Measurements from ENCODE around the gene AGAP2. TPM values are rescaled to one million over a fixed set of nuclear protein-coding genes. Genes with fewer than 3 reads are reported as not detected.

AGAP2 gene
- total and polyA plus RNA-seq, 2 of the 8 experiments (the other 6 are each of a cell fraction or from before 2014, with no cell fraction given): 1.5 TPM

GRCh38 chr12:57781244-57781643 is 42.7 kb upstream of the AGAP2 start:
- 91% methylated on average over 3 of the region's 3 CpGs; no CpG with 5 or more reads in 1 of the 2 experiments for WGBS, 2 experiments (ENCODE audit: extremely low coverage in 1 of 2, insufficient coverage in 1 of 2, insufficient read length in 1 of 2, insufficient replicate concordance in 2 of 2, low coverage in 1 of 2, low lambda C conversion rate in 2 of 2, missing lambda C conversion rate in 1 of 2)
- Histone ChIP-seq H3K36me3 (ENCODE audit: control insufficient read depth in 2 of 4, insufficient read depth in 4 of 4, low read length in 3 of 4) (peaks cover 0 to 14% (median 6%) of the 10 kb centered on the region in 4 experiments; a peak in 5 of 8 replicates), H4K8ac (ENCODE audit: extremely low read depth, insufficient read depth, low read length) (no peak overlapping the region), H3K79me1 (ENCODE audit: low read depth, low read length) (no peaks in the 10 kb centered on the region), H3K79me2 (ENCODE audit: control insufficient read depth in 1 of 2, insufficient read depth in 2 of 2, low read length in 2 of 2) (peaks cover 0 to 16% of the 10 kb centered on the region in 2 experiments; a peak in 2 of 4 replicates), H2BK5ac (ENCODE audit: low read depth, low read length) (no peak overlapping the region), H3K56ac (replicated peaks; ENCODE audit: insufficient read length, low read depth, low read length) (no peak overlapping the region), H3K9me3 (ENCODE audit: insufficient read depth in 2 of 2, low read depth in 1 of 2, low read length in 1 of 2) (no peaks in the 10 kb centered on the region), H3K4me2 (ENCODE audit: insufficient read depth in 1 of 2, low read depth in 2 of 2, low read length in 2 of 2) (no peak overlapping the region), H3K9ac (replicated peaks in 1 of 4; ENCODE audit: extremely low read depth in 1 of 4, low read depth in 3 of 4, low read length in 3 of 4) (no peak overlapping the region), H3K23ac (ENCODE audit: insufficient read length) (no peak overlapping the region), H3K4ac (replicated peaks; ENCODE audit: insufficient read length, low read depth, low read length) (no peak overlapping the region), H3K14ac (ENCODE audit: insufficient read length) (no peak overlapping the region), H3K18ac (ENCODE audit: extremely low read depth, low read length) (no peak overlapping the region), H4K5ac (ENCODE audit: insufficient read length, low read depth, low read length) (no peak overlapping the region), H2BK15ac (ENCODE audit: low read length) (no peak overlapping the region), H3K27ac (ENCODE audit: low read depth, low read length) (no peak overlapping the region), H2AK5ac (ENCODE audit: low read depth, low read length) (no peak overlapping the region), H2AFZ (ENCODE audit: low read length) (no peak overlapping the region), H3K4me1 (replicated peaks in 1 of 4; ENCODE audit: control insufficient read depth in 3 of 4, insufficient read depth in 4 of 4, low read length in 3 of 4) (no peaks in the 10 kb centered on the region), H3K23me2 (ENCODE audit: low read depth, low read length) (peaks cover 2% of the 10 kb centered on the region; the same call in 1 of the 2 replicates), H3K27me3 (replicated peaks in 1 of 4; ENCODE audit: control insufficient read depth in 3 of 4, extremely low read depth in 1 of 4, insufficient read depth in 3 of 4, low read length in 3 of 4) (no peaks in the 10 kb centered on the region), H2BK20ac (ENCODE audit: low read length) (no peak overlapping the region), H2BK12ac (ENCODE audit: low read depth, low read length) (no peak overlapping the region), H3K4me3 (ENCODE audit: extremely low read depth in 1 of 4, insufficient read depth in 2 of 4, low read depth in 3 of 4, low read length in 4 of 4) (no peak overlapping the region), H4K91ac (replicated peaks; ENCODE audit: insufficient read length, low read length) (no peak overlapping the region), H2BK120ac (replicated peaks; ENCODE audit: low read depth, low read length) (no peak overlapping the region), H4K20me1 (replicated peaks in 1 of 2; ENCODE audit: control insufficient read depth in 1 of 2, insufficient read depth in 2 of 2, low read length in 2 of 2) (no peaks in the 10 kb centered on the region)
- DNase-seq (ENCODE audit: low read depth in 1 of 2, low spot score in 2 of 2): no peak
- ChIA-PET CTCF (ENCODE audit: partially characterized antibody) (interaction anchor here (0.7 to 4.7 kb wide), 12 partner anchors 11 to 124 kb away, joined by 3 to 28 read pairs (median 4); partner anchors contain the start of gene CYP27B1), POLR2A (ENCODE audit: partially characterized antibody) (interaction anchor here (1.2 to 2.6 kb wide), 3 partner anchors 9 to 34 kb away, joined by 6 to 19 read pairs (median 7); partner anchors contain the start of genes CYP27B1, EEF1AKMT3 and METTL1)
- no peak for FAIRE-seq
- TF ChIP-seq GABPA (IDR thresholded peaks at IDR 0.05; ENCODE audit: borderline replicate concordance, insufficient read depth, low read length): no peak
